Measurements from ENCODE around the gene SPEF2. TPM values are rescaled to one million over a fixed set of nuclear protein-coding genes. Genes with fewer than 3 reads are reported as not detected.

SPEF2 gene
- total RNA-seq, 1 donor from 2014 or later, result 15.1 TPM

- Mint-ChIP-seq H3K36me3 (peaks cover 13% of the 10 kb centered on the region), H3K27me3 (no peaks in the 10 kb centered on the region), H3K27ac (no peak overlapping the region), H3K4me3 (no peak overlapping the region), H3K4me1 (ENCODE audit: unreplicated experiment) (peaks cover 4% of the 10 kb centered on the region), H3K9me3 (no peaks in the 10 kb centered on the region)
- DNase-seq (ENCODE audit: extremely low spot score, unreplicated experiment), result no peak
- TF ChIP-seq CTCF (conservative IDR thresholded peaks at IDR 0.05), result no peak
Measured at GRCh38 chr5:35644543-35644942, 26.9 kb downstream of the SPEF2 start.

GRCh38 chr5:35647128-35647527 is 29.5 kb downstream of the SPEF2 start:
- peaks cover 13% of the 10 kb centered on the region for H3K36me3 Mint-ChIP-seq

GRCh38 chr5:35647712-35648111 is 30.0 kb downstream of the SPEF2 start:
- Mint-ChIP-seq H3K9me3 (no peaks in the 10 kb centered on the region), H3K27ac (no peak overlapping the region), H3K4me3 (no peak overlapping the region), H3K4me1 (ENCODE audit: unreplicated experiment) (peaks cover 4% of the 10 kb centered on the region), H3K36me3 (peaks cover 13% of the 10 kb centered on the region), H3K27me3 (no peaks in the 10 kb centered on the region)
- TF ChIP-seq CTCF (conservative IDR thresholded peaks at IDR 0.05), result no peak
- DNase-seq (ENCODE audit: extremely low spot score, unreplicated experiment), result no peak

More at GRCh38 chr5:35647128-35647527, 29.5 kb downstream of the SPEF2 start:
- DNase-seq (ENCODE audit: extremely low spot score, unreplicated experiment), result no peak
- H3K27me3 Mint-ChIP-seq, result no peaks in the 10 kb centered on the region
- peaks cover 4% of the 10 kb centered on the region for H3K4me1 Mint-ChIP-seq (ENCODE audit: unreplicated experiment)
- no peak overlapping the region for H3K27ac Mint-ChIP-seq
- no peak for TF ChIP-seq CTCF (conservative IDR thresholded peaks at IDR 0.05)
- no peak overlapping the region for H3K4me3 Mint-ChIP-seq
- H3K9me3 Mint-ChIP-seq, result no peaks in the 10 kb centered on the region

GRCh38 chr5:35651002-35651756 is 33.5 kb downstream of the SPEF2 start:
- Mint-ChIP-seq H3K27me3 (no peaks in the 10 kb centered on the region), H3K4me1 (ENCODE audit: unreplicated experiment) (peaks cover 4% of the 10 kb centered on the region), H3K4me3 (no peak overlapping the region), H3K9me3 (no peaks in the 10 kb centered on the region), H3K27ac (no peak overlapping the region), H3K36me3 (peaks cover 3% of the 10 kb centered on the region)
- DNase-seq (ENCODE audit: extremely low spot score, unreplicated experiment), result no peak
- peak; percentile 65 for TF ChIP-seq CTCF (conservative IDR thresholded peaks at IDR 0.05)

- H3K36me3 Mint-ChIP-seq, result peaks cover 4% of the 10 kb centered on the region
- H3K27me3 Mint-ChIP-seq, result no peaks in the 10 kb centered on the region
- H3K4me3 Mint-ChIP-seq, result no peak overlapping the region
- no peak for TF ChIP-seq CTCF (conservative IDR thresholded peaks at IDR 0.05)
- H3K9me3 Mint-ChIP-seq, result no peaks in the 10 kb centered on the region
- DNase-seq (ENCODE audit: extremely low spot score, unreplicated experiment), result no peak
- H3K4me1 Mint-ChIP-seq (ENCODE audit: unreplicated experiment), result peaks cover 4% of the 10 kb centered on the region
- H3K27ac Mint-ChIP-seq, result no peak overlapping the region
Measured at GRCh38 chr5:35656721-35657120, 39.1 kb downstream of the SPEF2 start.

All from type B pancreatic cell (in vitro differentiated cells).